Neural cell (in vitro differentiated cells): ENCODE results near the gene NAA15. TPM values are rescaled to one million over a fixed set of nuclear protein-coding genes. Genes with fewer than 3 reads are reported as not detected.

Source experiments
- H2AFZ ChIP-seq: fragments of 200-600, 300-800 bp; sonication (generic), shearing (Covaris generic); 2 replicates; pipeline ENCODE4 v1.6.0; 2014; ENCODE audit warnings: low read depth, mild to moderate bottlenecking, antibody characterized with exemption, low read length, moderate library complexity
- H3F3A ChIP-seq: fragments of 200-600 bp; shearing (Covaris generic); 2 replicates; pipeline ENCODE4 v1.6.1; 2016; ENCODE audit warnings: mild to moderate bottlenecking, moderate library complexity, mixed read lengths, antibody characterized with exemption, low read length; ENCODE audit not compliant: insufficient read depth, poor library complexity, severe bottlenecking
- H3K27ac ChIP-seq: fragments of 200-600, 300-800 bp; sonication (generic), shearing (Covaris generic); 2 replicates; pipeline ENCODE4 v1.5.1; 2014; ENCODE audit warnings: mild to moderate bottlenecking, low read length, moderate library complexity
- H3K27me3 ChIP-seq: fragments of 300-800, 200-600 bp; sonication (generic), shearing (Covaris generic); 2 replicates; pipeline ENCODE4 v1.6.0; 2014; ENCODE audit warnings: mild to moderate bottlenecking, low read depth, low read length, moderate library complexity; ENCODE audit not compliant: insufficient read depth
- H3K36me3 ChIP-seq: fragments of 300-800, 200-600 bp; sonication (generic), shearing (Covaris generic); 2 replicates; pipeline ENCODE4 v1.5.1; 2014; ENCODE audit warnings: mild to moderate bottlenecking, antibody characterized with exemption, low read length, moderate library complexity; ENCODE audit not compliant: insufficient read depth
- H3K4me2 ChIP-seq: fragments of 300-800, 200-600 bp; sonication (generic), shearing (Covaris generic); 2 replicates; pipeline ENCODE4 v1.6.0; 2014; ENCODE audit warnings: mild to moderate bottlenecking, low read length
- H3K4me3 ChIP-seq: fragments of 300-800, 200-600 bp; sonication (generic), shearing (Covaris generic); 2 replicates; pipeline ENCODE4 v1.5.1; 2014; ENCODE audit warnings: mild to moderate bottlenecking, low read length, moderate library complexity
- H3K79me2 ChIP-seq: fragments of 200-600 bp; shearing (Covaris generic); replicated peaks from 2 replicates; pipeline ENCODE4 v1.6.0; 2014; ENCODE audit warnings: mild to moderate bottlenecking, low read length, moderate library complexity; ENCODE audit not compliant: insufficient read depth
- H3K9ac ChIP-seq: fragments of 300-800, 200-600 bp; sonication (generic), shearing (Covaris generic); 2 replicates; pipeline ENCODE4 v1.6.1; 2016; ENCODE audit warnings: mild to moderate bottlenecking, low read length, mixed read lengths
- H3K9me2 ChIP-seq: fragments of 200-600 bp; shearing (Covaris generic); 2 replicates; pipeline ENCODE4 v1.6.1; 2016; ENCODE audit warnings: mild to moderate bottlenecking, low read length, mixed read lengths; ENCODE audit not compliant: insufficient read depth
- H3K9me3 ChIP-seq: fragments of 200-600, 300-800 bp; sonication (generic), shearing (Covaris generic); 2 replicates; pipeline ENCODE4 v1.6.1; 2016; ENCODE audit warnings: mild to moderate bottlenecking, mixed run types, low read length, moderate library complexity, mixed read lengths
- H4K20me1 ChIP-seq: fragments of 200-600 bp; shearing (Covaris generic); 2 replicates; pipeline ENCODE4 v1.6.1; 2016; ENCODE audit warnings: mild to moderate bottlenecking, mixed run types; ENCODE audit not compliant: insufficient read depth
- EP300 ChIP-seq: fragments of 450-650 bp; conservative IDR thresholded peaks from 2 replicates; pipeline ENCODE4 v1.6.1; 2014; ENCODE audit warnings: antibody characterized with exemption, mild to moderate bottlenecking, moderate library complexity; ENCODE audit not compliant: poor library complexity, severe bottlenecking
- EZH2 ChIP-seq: fragments of 200-600, 300-800 bp; shearing (Covaris generic), sonication (generic); IDR thresholded peaks from 2 replicates; pipeline ENCODE4 v1.6.1; 2014; ENCODE audit warnings: antibody characterized with exemption, low read length, borderline replicate concordance, mild to moderate bottlenecking; ENCODE audit not compliant: insufficient read depth, poor library complexity, severe bottlenecking
- MXI1 ChIP-seq: fragments of 450-650 bp; conservative IDR thresholded peaks from 2 replicates; pipeline ENCODE4 v1.6.1; 2014; ENCODE audit warnings: antibody characterized with exemption, mild to moderate bottlenecking; ENCODE audit not compliant: poor library complexity, severe bottlenecking
- POLR2AphosphoS5 ChIP-seq: IDR thresholded peaks from 2 replicates; pipeline ENCODE4 v1.6.1; 2012
- RAD21 ChIP-seq: fragments of 450-650 bp; conservative IDR thresholded peaks from 2 replicates; pipeline ENCODE4 v1.6.1; 2014; ENCODE audit warnings: antibody characterized with exemption, mild to moderate bottlenecking, moderate library complexity
- SMC3 ChIP-seq: fragments of 450-650 bp; conservative IDR thresholded peaks from 2 replicates; pipeline ENCODE4 v1.6.1; 2014; ENCODE audit warnings: antibody characterized with exemption, mild to moderate bottlenecking, moderate library complexity; ENCODE audit not compliant: poor library complexity
- TAF1 ChIP-seq: IDR thresholded peaks from 2 replicates; pipeline ENCODE4 v1.6.1; 2012; ENCODE audit warnings: low read depth
- polyA plus RNA-seq: library from polyadenylated mRNA; depleted of rRNA; stranded (reverse); fragments of >200 nt; gene quantifications from 2 replicates; pipeline ENCODE4 v1.2.3, GENCODE V29; 2014
- TF ChIP-seq, protein P1 (sequence below): IDR thresholded peaks from 2 replicates; pipeline ENCODE4 v1.6.1; 2012; ENCODE audit warnings: borderline replicate concordance
- TF ChIP-seq, protein P2 (sequence below): fragments of 450-650 bp; IDR thresholded peaks from 2 replicates; pipeline ENCODE4 v1.5.1; 2014; ENCODE audit warnings: antibody characterized with exemption, mild to moderate bottlenecking, moderate library complexity; ENCODE audit not compliant: poor library complexity, severe bottlenecking

The NAA15 gene
- polyA plus RNA-seq, 1 donor from 2014 or later, result 12.5 TPM

DNA sequence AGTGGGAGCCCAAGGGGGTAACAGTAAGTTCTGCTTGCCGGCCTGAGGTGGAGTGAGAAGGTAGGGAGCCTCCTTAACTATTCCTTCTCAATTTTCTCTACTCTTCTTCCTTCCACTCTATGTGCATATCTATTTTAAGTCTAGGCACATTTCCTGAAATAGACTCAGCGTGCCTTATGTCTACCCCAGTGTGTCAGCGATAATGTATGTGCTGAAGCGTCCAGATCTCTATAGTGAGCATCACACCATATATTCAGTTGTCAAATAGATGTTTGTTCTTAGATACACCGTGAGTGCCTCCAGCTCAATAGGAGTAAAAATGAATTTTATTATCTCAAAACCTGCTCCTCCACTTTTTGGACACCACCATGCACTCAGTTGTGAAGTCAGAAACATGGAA, 101.1 kb downstream of the NAA15 start:
- TF ChIP-seq EP300 (no peak), POLR2AphosphoS5 (no peak), EZH2 (no peak), MXI1 (no peak), TAF1 (no peak), RAD21 (no peak), SMC3 (no peak)
- TF ChIP-seq, protein P1, sequence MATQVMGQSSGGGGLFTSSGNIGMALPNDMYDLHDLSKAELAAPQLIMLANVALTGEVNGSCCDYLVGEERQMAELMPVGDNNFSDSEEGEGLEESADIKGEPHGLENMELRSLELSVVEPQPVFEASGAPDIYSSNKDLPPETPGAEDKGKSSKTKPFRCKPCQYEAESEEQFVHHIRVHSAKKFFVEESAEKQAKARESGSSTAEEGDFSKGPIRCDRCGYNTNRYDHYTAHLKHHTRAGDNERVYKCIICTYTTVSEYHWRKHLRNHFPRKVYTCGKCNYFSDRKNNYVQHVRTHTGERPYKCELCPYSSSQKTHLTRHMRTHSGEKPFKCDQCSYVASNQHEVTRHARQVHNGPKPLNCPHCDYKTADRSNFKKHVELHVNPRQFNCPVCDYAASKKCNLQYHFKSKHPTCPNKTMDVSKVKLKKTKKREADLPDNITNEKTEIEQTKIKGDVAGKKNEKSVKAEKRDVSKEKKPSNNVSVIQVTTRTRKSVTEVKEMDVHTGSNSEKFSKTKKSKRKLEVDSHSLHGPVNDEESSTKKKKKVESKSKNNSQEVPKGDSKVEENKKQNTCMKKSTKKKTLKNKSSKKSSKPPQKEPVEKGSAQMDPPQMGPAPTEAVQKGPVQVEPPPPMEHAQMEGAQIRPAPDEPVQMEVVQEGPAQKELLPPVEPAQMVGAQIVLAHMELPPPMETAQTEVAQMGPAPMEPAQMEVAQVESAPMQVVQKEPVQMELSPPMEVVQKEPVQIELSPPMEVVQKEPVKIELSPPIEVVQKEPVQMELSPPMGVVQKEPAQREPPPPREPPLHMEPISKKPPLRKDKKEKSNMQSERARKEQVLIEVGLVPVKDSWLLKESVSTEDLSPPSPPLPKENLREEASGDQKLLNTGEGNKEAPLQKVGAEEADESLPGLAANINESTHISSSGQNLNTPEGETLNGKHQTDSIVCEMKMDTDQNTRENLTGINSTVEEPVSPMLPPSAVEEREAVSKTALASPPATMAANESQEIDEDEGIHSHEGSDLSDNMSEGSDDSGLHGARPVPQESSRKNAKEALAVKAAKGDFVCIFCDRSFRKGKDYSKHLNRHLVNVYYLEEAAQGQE, result no peak
- TF ChIP-seq, protein P2, sequence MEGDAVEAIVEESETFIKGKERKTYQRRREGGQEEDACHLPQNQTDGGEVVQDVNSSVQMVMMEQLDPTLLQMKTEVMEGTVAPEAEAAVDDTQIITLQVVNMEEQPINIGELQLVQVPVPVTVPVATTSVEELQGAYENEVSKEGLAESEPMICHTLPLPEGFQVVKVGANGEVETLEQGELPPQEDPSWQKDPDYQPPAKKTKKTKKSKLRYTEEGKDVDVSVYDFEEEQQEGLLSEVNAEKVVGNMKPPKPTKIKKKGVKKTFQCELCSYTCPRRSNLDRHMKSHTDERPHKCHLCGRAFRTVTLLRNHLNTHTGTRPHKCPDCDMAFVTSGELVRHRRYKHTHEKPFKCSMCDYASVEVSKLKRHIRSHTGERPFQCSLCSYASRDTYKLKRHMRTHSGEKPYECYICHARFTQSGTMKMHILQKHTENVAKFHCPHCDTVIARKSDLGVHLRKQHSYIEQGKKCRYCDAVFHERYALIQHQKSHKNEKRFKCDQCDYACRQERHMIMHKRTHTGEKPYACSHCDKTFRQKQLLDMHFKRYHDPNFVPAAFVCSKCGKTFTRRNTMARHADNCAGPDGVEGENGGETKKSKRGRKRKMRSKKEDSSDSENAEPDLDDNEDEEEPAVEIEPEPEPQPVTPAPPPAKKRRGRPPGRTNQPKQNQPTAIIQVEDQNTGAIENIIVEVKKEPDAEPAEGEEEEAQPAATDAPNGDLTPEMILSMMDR, result no peak
- Histone ChIP-seq H2AFZ (no peak overlapping the region), H3K4me2 (no peak overlapping the region), H3K9me3 (no peaks in the 10 kb centered on the region), H3K27ac (no peak overlapping the region), H3K27me3 (no peaks in the 10 kb centered on the region), H3K9ac (no peak overlapping the region), H4K20me1 (no peaks in the 10 kb centered on the region), H3K9me2 (no peaks in the 10 kb centered on the region), H3K79me2 (no peaks in the 10 kb centered on the region), H3K4me3 (no peak overlapping the region), H3K36me3 (peaks cover 5% of the 10 kb centered on the region), H3F3A (no peaks in the 10 kb centered on the region)

DNA sequence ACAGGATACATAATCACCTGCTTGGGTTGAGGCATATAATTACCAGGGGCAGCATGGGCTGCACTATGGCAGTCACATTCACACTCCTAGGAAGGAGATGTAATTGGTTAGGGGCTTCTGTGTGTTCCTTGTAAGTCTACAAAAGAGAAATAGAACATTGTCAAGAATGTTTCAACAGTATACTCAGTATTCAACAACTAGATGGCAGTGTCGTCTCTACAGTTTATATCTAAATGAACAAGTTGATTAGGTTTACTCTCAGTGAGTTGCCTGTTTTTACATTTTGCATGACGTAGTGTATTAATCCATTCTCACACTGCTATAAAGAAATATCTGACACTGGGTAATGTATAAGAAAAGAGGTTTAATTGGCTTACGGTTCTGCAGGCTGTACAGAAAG, 102.2 kb downstream of the NAA15 start:
- Histone ChIP-seq H3K9me3 (no peaks in the 10 kb centered on the region), H3K4me2 (no peak overlapping the region), H3K27ac (no peak overlapping the region), H3K9ac (no peak overlapping the region), H3K36me3 (peaks cover 5% of the 10 kb centered on the region), H2AFZ (no peak overlapping the region), H3K79me2 (no peaks in the 10 kb centered on the region), H3F3A (no peaks in the 10 kb centered on the region), H3K9me2 (no peaks in the 10 kb centered on the region), H4K20me1 (no peaks in the 10 kb centered on the region), H3K4me3 (no peak overlapping the region), H3K27me3 (no peaks in the 10 kb centered on the region)
- TF ChIP-seq RAD21 (peak; percentile 22), MXI1 (no peak)

DNA sequence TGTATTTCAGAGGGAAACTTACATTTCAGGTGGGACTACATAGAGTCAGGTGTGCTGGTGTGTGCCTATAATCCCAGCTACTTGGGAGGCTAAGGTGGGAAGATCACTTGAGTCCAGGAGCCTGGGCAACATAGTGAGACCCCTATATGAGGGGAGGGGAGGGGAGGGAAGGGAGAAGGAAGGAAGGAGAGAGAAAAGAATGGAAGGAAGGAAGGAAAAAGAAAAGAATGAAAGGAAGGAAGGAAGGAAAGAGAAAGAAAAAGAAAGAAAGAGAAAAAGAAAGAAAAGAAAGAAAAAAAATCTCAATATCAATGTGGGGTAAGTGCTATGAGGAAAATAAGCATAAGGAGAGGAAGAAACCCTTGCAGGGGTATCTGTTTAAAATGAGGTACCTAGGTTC, 109.0 kb downstream of the NAA15 start:
- no peaks in the 10 kb centered on the region for H3K36me3 ChIP-seq
- TF ChIP-seq MXI1 (no peak), EP300 (no peak), SMC3 (no peak), POLR2AphosphoS5 (no peak)
- TF ChIP-seq, protein P2, result no peak
- TF ChIP-seq, protein P1, result no peak
- H3K9ac ChIP-seq, result no peak overlapping the region
- no peak overlapping the region for H3K4me2 ChIP-seq
- H3K27me3 ChIP-seq, result no peaks in the 10 kb centered on the region
- H3K9me2 ChIP-seq, result no peaks in the 10 kb centered on the region
- no peak overlapping the region for H2AFZ ChIP-seq
- no peaks in the 10 kb centered on the region for H4K20me1 ChIP-seq
- H3F3A ChIP-seq, result no peaks in the 10 kb centered on the region
- H3K27ac ChIP-seq, result no peak overlapping the region
- no peak overlapping the region for H3K4me3 ChIP-seq
- no peaks in the 10 kb centered on the region for H3K79me2 ChIP-seq
- no peaks in the 10 kb centered on the region for H3K9me3 ChIP-seq
